Stimulated activated CD8-positive, alpha-beta memory T cell treated with anti-CD3 and anti-CD28 coated beads, Interleukin-4, amount 100 ng/mL, for 48 hours (primary cell): ENCODE data around the gene OR9A4.
"Not testable (repeated sequence)": the region's sequence is repeated elsewhere in the genome, so short reads cannot be mapped to it uniquely, and the experiment has no call there.

Experiments used
- DNase-seq: peaks from one replicate; pipeline ENCODE4 v3.0.0-alpha.2; 2020

The OR9A4 gene

GRCh38 chr7:141916099-141916498, at the start of gene OR9A4:
Gene OR9A4, plus strand, starts transcription at chr7:141916399. Its CDS starts 2,477 bp downstream, at chr7:141918876.
- no peak for DNase-seq

- no peak for DNase-seq
These were observed 49.2 kb upstream of the OR9A4 start for GRCh38 chr7:141866974-141867373.

- no peak for DNase-seq
These were observed 43.3 kb upstream of the OR9A4 start for GRCh38 chr7:141872931-141873330.

DNA sequence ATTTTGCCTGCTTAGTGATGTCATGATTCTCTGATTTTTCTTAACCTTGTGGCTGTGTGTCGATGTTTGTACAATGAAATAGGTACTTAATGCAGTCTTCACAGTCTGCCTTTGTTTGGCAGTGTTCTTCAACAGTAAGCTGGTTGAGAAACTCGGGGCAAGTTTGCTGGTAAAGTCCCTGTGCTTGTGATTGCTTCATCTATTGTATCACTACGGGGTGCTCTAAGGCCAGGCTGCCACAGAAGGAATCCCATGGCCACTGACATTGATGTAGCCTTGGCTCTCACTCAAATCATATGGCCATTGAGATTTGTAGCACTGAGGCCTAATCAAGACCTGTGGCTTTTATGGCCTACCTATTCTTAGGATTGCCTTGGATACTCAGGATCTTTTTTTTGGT, 41.4 kb upstream of the OR9A4 start:
- no peak for DNase-seq

DNA sequence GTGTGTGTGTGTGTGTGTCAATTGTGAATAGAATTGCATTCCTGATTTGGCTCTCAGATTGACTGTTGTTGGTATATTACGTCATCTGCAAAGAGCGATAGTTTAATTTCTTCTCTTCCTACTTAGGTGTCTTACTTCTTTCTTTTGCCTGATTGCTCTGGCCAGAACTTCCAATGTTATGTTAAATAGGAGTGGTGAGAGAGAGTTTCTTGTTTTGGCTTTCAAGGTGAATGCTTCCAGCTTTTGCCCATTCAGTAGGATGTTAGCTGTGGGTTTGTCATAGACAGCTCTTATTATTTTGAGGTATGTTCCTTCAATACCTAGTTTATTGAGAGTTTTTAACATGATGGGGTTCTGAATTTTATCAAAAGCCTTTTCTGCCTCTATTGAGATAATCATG, 40.7 kb upstream of the OR9A4 start:
- no peak for DNase-seq

DNA sequence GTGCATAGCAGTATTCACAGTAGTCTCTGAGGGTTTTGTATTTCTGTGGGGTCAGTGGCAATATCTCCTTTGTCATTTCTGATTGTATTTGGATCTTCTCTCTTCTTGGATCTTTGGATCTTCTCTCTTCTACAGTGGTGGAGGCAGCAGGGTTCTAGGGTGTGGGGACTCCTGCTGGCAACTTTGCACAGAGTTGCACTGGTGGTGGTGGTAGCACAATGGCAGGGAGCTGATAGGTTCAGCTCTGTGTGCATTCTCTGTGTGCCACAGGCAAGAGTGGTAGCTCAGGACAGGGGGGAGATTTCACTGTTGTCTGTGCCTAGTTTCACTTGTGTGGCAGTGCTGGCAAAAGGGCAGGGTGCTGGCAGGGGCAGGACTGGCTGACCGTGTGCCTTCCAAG, 39.8 kb upstream of the OR9A4 start:
- DNase-seq: no peak

- DNase-seq: no peak
These were observed 38.8 kb upstream of the OR9A4 start for GRCh38 chr7:141877365-141877764.

- no peak for DNase-seq
These were observed 35.2 kb upstream of the OR9A4 start for GRCh38 chr7:141880960-141881359.

GRCh38 chr7:141884539-141885225, 31.5 kb upstream of the OR9A4 start:
- DNase-seq: no peak

- DNase-seq: no peak
These were observed 26.9 kb upstream of the OR9A4 start for GRCh38 chr7:141889321-141889720.

DNA sequence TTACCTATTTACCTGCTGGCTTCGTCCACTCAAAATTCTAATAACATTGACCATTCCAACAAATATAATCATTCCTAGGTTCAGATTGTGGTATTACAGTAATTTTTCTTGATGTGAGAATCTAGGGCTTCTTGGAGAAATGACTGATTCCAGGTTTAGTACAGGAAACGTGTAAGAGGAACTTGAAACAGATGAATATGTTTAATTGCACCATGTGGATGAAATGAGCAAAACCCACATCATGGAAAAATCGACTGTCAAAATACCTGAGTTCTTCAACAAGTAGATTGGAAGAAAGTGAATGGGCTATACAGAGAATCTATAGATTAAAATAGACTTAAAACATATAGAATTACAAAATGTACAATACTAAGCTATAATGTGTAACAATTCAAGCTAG, 24.9 kb upstream of the OR9A4 start:
- no peak for DNase-seq

DNA sequence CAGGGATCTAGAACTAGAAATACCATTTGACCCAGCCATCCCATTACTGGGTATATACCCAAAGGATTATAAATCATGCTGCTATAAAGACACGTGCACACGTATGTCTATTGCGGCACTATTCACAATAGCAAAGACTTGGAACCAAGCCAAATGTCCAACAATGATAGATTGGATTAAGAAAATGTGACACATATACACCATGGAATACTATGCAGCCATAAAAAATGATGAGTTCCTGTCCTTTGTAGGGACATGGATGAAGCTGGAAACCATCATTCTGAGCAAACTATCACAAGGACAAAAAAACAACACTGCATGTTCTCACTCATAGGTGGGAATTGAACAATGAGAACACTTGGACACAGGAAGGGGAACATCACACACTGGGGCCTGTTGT, 16.8 kb upstream of the OR9A4 start:
- not testable (repeated sequence) for DNase-seq

DNA sequence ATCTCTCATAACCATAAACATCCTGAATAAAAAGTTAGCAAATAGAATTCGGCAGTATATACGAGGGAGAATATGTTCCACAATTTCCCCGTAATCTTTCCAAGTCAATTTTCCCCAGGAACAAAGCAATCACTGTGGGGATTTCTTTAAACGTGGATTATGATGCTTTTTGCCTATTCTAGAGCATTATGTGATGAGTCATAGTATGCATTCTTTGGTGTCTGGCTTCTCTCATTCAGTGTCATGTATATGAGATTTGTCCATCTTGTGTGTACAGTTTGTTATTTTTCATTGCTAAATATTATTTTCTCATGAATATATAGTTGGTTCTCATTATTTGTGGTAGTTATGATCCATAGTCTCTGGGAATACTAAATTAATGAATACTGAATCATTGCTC, 9.9 kb upstream of the OR9A4 start:
- no peak for DNase-seq

GRCh38 chr7:141911391-141911790, 4.8 kb upstream of the OR9A4 start:
- DNase-seq: no peak

GRCh38 chr7:141915565-141915964, 634 bp upstream of the OR9A4 start:
- DNase-seq: no peak

DNA sequence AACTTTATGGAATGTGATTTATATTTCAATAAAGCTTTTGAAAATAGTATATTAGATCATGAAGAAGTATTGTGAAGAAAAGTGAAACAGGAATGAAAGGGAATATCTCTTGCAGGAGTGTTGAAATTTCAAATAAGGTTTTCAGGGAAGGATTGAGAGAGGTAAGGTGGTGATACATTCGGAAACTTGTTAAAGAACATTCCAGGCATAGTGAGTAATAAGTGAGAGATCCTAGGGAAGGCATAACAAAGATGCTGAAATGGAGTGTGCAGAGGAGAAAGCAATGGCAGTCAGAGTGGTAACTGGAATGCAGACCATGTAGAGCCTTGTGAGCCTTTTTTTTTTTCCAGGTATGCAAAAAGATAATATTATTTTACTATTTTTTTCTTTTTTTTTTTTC, 4.1 kb downstream of the OR9A4 start:
- DNase-seq: no peak

- no peak for DNase-seq
These were observed 12.1 kb downstream of the OR9A4 start for GRCh38 chr7:141928146-141928844.

DNA sequence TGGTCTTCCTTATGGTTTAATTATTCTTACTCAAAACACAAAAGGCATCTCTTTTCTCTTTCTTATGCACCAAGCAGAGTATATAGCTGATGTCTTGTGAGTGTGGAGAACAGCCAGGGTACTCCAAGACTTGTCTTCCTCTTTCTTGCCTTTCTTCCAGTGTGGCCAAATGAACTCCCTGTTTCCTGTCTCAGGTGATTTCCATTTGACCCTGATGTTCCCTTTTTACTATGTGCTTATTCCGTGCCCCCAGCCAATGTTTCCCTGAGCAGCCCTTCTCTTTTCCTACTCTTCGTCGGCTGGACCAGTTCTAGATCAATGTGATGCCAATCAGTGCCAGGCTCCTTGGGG, 12.6 kb downstream of the OR9A4 start:
- DNase-seq: no peak

DNA sequence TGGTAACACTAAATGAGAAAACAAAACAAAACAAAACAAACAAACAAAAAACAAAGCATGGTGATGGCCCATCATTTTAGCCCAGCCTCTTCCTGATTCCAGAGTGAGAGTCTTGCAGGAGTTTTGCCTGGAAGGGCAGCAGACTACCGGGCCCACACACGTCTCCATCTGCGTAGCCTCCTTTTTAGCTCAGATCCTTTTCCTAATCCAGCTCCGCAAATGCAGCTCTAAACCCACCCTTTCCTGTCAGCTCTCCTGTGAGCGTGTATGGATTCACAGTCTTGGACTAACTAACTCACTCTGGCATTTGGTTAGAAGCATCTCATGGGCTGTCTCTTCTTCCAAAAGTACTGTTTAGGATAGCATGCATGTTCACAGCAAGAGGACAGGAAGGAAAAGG, 14.0 kb downstream of the OR9A4 start:
- no peak for DNase-seq

- no peak for DNase-seq
These were observed 24.9 kb downstream of the OR9A4 start for GRCh38 chr7:141941075-141941474.

DNA sequence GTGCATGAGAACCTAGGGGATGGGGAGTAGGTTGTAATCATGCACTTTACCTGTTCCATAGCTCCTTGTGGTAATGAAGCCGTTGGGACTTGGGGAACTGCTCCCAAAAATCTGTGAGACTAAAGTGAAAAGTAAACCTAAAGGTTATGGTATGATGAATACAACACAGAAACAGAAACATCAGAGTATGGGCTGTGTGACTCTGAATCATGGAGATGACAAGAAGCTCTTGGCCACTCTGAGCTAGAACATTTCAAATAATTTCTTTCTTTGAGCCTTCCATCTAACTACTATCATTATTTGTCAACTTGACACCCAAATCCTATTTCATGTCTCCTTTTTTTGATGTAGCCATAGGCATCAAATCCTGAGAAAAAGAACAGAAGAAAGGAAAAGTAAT, 27.6 kb downstream of the OR9A4 start:
- DNase-seq: no peak

- no peak for DNase-seq
These were observed 28.6 kb downstream of the OR9A4 start for GRCh38 chr7:141944811-141945210.

- DNase-seq: no peak
These were observed 29.2 kb downstream of the OR9A4 start for GRCh38 chr7:141945356-141945755.

- no peak for DNase-seq
These were observed 30.6 kb downstream of the OR9A4 start, which contains the start of gene CLEC5A for GRCh38 chr7:141946796-141947195. Gene CLEC5A, minus strand, starts transcription at chr7:141946974. Its CDS starts 682 bp downstream, at chr7:141946292.

DNA sequence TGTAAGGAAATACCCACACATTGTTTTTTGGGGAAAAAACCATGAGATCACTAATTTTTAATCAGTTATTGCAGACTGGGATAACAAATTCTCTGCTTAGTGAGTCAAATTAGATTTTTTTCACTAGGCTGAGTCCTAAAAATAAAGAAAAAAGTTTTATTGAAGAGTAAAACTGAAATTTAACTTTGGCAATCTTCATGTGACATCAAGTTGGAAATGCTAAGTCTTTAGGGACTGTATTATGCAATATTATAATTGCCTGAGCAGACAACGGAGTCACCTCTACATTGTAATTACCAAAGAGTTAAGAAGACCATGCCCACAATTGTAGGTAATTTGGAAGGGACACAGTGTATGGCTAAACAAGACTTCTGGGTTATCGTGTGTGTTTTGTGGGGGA, 32.8 kb downstream of the OR9A4 start:
- DNase-seq: no peak
